Peyer's patch (tissue), 4 donors: ENCODE measurements around the gene CARNS1. TPM values are rescaled to one million over a fixed set of nuclear protein-coding genes. Genes with fewer than 3 reads are reported as not detected.
A peak's percentile ranks its signal among the peaks of the same experiment; 100 is the strongest.

Source experiments
- DNase-seq, 3 donors: peaks; one replicate each; pipeline ENCODE4 v3.0.0-alpha.2; 2017 to 2019
- H3K27ac ChIP-seq, 4 donors: fragments of 200-600 bp; sonication (generic); one replicate each; pipeline ENCODE4 v1.5.1; 2016 to 2019
- H3K27me3 ChIP-seq, 2 donors: fragments of 200-600 bp; sonication (generic); one replicate each; pipeline ENCODE4 v1.5.1; 2019
- H3K36me3 ChIP-seq, 3 donors: fragments of 200-600 bp; sonication (generic); one replicate each; pipeline ENCODE4 v1.5.1; 2016 to 2019
- H3K4me1 ChIP-seq, 4 donors: fragments of 200-600 bp; sonication (generic); one replicate each; pipeline ENCODE4 v1.5.1; 2016 to 2019
- H3K4me3 ChIP-seq, 4 donors: fragments of 200-600 bp; sonication (generic); 1 replicate in 3 of 4; 2 replicates in 1 of 4; pipeline ENCODE4 v1.5.1; 2016 to 2019; ENCODE audit warnings: mild to moderate bottlenecking in 1 of 4
- H3K9me3 ChIP-seq, 4 donors: fragments of 200-600 bp; sonication (generic); one replicate each; pipeline ENCODE4 v1.5.1; 2016 to 2019; ENCODE audit warnings: mild to moderate bottlenecking in 1 of 4
- POLR2A ChIP-seq, 2 donors: fragments of 450-650 bp; IDR thresholded peaks; one replicate each; pipeline ENCODE4 v1.5.1; 2017; ENCODE audit warnings: antibody characterized with exemption in 2 of 2, mild to moderate bottlenecking in 2 of 2, moderate library complexity in 2 of 2
- total RNA-seq, 4 donors: library from RNA; depleted of rRNA; stranded (reverse); fragments of >200 nt; gene quantifications; one replicate each; pipeline ENCODE4 v1.1.0, GENCODE V29; 2016
- TF ChIP-seq, protein P1 (sequence below), 6 experiments: fragments of 450-650 bp in 4 of 6; fragments of 200-600 bp in 2 of 6; sonication (generic) in 1 of 6; IDR thresholded peaks; one replicate each; pipeline ENCODE4 v1.5.1; 2017 to 2019; ENCODE audit warnings: antibody characterized with exemption in 6 of 6, mild to moderate bottlenecking in 3 of 6, moderate library complexity in 1 of 6

The CARNS1 gene
- total RNA-seq, 4 donors from 2014 or later = 0.54 to 1.2 (median 0.83) TPM; not detected in 1

GRCh38 chr11:67404515-67405195 is 10.8 kb upstream of the CARNS1 start:
- H3K36me3 ChIP-seq = peaks cover 0 to 3% (median 0%) of the 10 kb centered on the region in 3 donors
- peak overlapping the region; percentile 48 to 70 (median 56) for H3K4me3 ChIP-seq
- no peaks in the 10 kb centered on the region for H3K9me3 ChIP-seq
- peak overlapping the region; percentile 67 to 96 (median 92) for H3K27ac ChIP-seq
- no peaks in the 10 kb centered on the region for H3K27me3 ChIP-seq
- peaks cover 0 to 64% (median 52%) of the 10 kb centered on the region in 4 donors for H3K4me1 ChIP-seq
- TF ChIP-seq, protein P1, sequence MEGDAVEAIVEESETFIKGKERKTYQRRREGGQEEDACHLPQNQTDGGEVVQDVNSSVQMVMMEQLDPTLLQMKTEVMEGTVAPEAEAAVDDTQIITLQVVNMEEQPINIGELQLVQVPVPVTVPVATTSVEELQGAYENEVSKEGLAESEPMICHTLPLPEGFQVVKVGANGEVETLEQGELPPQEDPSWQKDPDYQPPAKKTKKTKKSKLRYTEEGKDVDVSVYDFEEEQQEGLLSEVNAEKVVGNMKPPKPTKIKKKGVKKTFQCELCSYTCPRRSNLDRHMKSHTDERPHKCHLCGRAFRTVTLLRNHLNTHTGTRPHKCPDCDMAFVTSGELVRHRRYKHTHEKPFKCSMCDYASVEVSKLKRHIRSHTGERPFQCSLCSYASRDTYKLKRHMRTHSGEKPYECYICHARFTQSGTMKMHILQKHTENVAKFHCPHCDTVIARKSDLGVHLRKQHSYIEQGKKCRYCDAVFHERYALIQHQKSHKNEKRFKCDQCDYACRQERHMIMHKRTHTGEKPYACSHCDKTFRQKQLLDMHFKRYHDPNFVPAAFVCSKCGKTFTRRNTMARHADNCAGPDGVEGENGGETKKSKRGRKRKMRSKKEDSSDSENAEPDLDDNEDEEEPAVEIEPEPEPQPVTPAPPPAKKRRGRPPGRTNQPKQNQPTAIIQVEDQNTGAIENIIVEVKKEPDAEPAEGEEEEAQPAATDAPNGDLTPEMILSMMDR (IDR thresholded peaks at IDR 0.05) = no peak
- no peak for TF ChIP-seq POLR2A (IDR thresholded peaks at IDR 0.05)
- peak in 2 of 3 donors; percentile 78 to 80 for DNase-seq

DNA sequence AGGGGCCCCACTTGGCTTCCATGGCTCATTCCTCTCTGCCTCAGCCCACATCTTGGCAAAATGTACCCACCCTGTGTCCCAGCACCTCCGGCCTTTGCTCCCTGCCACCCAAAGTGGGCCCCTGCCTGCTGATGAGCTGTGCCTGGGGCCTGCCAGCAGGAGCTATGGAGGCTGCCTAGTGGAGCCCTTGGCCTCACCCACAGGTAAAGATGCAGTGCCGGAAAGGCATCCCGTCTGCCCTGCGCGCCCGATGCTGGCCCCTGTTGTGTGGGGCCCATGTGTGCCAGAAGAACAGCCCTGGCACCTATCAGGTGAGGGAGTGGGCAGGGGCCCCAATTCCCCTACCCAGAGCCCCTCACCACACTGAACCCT is 10.3 kb upstream of the CARNS1 start:
- no peaks in the 10 kb centered on the region for H3K36me3 ChIP-seq
- DNase-seq = peak in 2 of 3 donors; percentile 47 to 64
- TF ChIP-seq, protein P1 (IDR thresholded peaks at IDR 0.05) = no peak
- TF ChIP-seq POLR2A (IDR thresholded peaks at IDR 0.05) = no peak
- H3K9me3 ChIP-seq = no peaks in the 10 kb centered on the region
- H3K4me3 ChIP-seq = peak overlapping the region; percentile 48 to 70 (median 56)
- peak overlapping the region; percentile 67 to 96 (median 92) for H3K27ac ChIP-seq
- H3K27me3 ChIP-seq = no peaks in the 10 kb centered on the region
- peaks cover 0 to 60% (median 51%) of the 10 kb centered on the region in 4 donors for H3K4me1 ChIP-seq

DNA sequence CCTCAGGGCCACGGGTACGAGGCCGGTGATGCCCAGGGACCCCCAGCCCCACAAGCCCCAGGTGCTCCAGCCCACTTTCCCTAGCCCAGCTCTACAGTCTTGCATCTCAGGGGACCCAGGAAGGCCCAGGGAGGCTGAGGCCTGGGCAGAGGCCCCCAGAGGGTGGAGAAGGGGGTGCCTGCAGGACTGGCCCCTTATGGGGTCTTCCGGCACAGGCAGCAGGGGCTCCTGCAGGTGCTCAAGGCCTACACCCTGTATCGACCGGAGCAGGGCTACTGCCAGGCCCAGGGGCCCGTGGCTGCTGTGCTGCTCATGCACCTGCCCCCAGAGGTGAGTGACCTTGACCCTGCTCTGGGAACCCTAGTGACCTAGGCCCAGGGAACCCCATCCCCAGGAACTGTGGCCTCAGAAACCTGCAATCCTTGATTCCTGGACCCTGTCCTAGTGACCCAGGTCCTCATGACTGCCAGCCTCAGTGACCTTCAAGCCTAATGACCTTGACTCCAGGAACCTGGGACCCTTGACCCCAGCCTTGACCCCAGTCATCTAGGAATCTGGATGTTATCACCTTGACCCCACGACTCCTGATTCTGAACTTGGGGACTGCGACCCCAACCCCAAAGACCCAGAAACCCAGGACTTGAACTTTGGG is 9.7 kb upstream of the CARNS1 start:
- H3K27ac ChIP-seq = peak overlapping the region; percentile 70 to 96 (median 92)
- TF ChIP-seq, protein P1 (IDR thresholded peaks at IDR 0.05) = no peak
- TF ChIP-seq POLR2A (IDR thresholded peaks at IDR 0.05) = no peak
- peaks cover 0 to 60% (median 50%) of the 10 kb centered on the region in 4 donors for H3K4me1 ChIP-seq
- no peak for DNase-seq
- no peaks in the 10 kb centered on the region for H3K9me3 ChIP-seq
- no peaks in the 10 kb centered on the region for H3K36me3 ChIP-seq
- H3K4me3 ChIP-seq = peak overlapping the region in 3 of 4 donors; percentile 50 to 70 (median 63)
- no peaks in the 10 kb centered on the region for H3K27me3 ChIP-seq

DNA sequence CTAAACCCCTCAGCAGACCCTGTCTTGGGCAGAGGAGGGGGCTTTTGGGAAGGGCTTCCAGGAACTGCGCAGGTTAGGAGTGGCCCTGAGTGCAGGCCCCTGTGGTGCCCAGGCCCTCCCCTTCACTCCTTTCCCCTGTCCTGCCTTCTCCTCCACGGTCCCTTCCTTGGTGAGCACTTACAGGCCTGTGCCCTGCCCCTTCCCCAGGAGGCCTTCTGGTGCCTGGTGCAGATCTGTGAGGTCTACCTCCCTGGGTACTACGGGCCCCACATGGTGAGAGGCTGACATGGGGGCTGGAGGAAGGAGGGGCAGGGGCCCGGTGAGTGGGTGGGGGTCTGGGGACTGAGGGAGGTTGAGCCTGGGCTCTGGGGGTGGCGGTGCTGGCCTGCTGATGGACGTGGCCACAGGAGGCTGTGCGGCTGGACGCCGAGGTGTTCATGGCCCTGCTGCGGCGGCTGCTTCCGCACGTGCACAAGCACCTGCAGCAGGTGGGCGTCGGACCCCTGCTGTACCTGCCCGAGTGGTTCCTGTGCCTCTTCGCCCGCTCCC is 9.0 kb upstream of the CARNS1 start:
- H3K4me3 ChIP-seq = peak overlapping the region in 1 of 4 donors; percentile 28

GRCh38 chr11:67406969-67407687 is 8.3 kb upstream of the CARNS1 start:
- peak; percentile 54 to 64 (median 62) for DNase-seq
- Histone ChIP-seq H3K4me3 (peak overlapping the region in 1 of 4 donors; percentile 28), H3K9me3 (no peaks in the 10 kb centered on the region), H3K36me3 (no peaks in the 10 kb centered on the region), H3K27me3 (no peaks in the 10 kb centered on the region), H3K4me1 (peaks cover 0 to 71% (median 51%) of the 10 kb centered on the region in 4 donors), H3K27ac (peak overlapping the region; percentile 8 to 91 (median 78))
- TF ChIP-seq, protein P1 (IDR thresholded peaks at IDR 0.05) = no peak
- TF ChIP-seq POLR2A (IDR thresholded peaks at IDR 0.05) = no peak

More for the DNA sequence above, 9.0 kb upstream of the CARNS1 start:
- Histone ChIP-seq H3K27ac (peak overlapping the region; percentile 8 to 91 (median 78)), H3K36me3 (no peaks in the 10 kb centered on the region), H3K27me3 (no peaks in the 10 kb centered on the region), H3K9me3 (no peaks in the 10 kb centered on the region), H3K4me1 (peaks cover 0 to 66% (median 50%) of the 10 kb centered on the region in 4 donors)
- TF ChIP-seq, protein P1 (IDR thresholded peaks at IDR 0.05) = no peak
- no peak for TF ChIP-seq POLR2A (IDR thresholded peaks at IDR 0.05)
- peak in 2 of 3 donors; percentile 45 to 47 for DNase-seq
